Measurements from ENCODE around the gene EFCAB14. TPM values are rescaled to one million over a fixed set of nuclear protein-coding genes. Genes with fewer than 3 reads are reported as not detected.

EFCAB14 gene
- total RNA-seq, 1 experiment from 2014 or later: 86.8 TPM

- TF ChIP-seq REST (IDR thresholded peaks at IDR 0.05; ENCODE audit: insufficient read depth in 1 of 2, low read depth in 2 of 2, low read length in 1 of 2): no peak
- TF ChIP-seq TCF7L2 (IDR thresholded peaks at IDR 0.05; ENCODE audit: low read depth, low read length): no peak
- TF ChIP-seq SIN3A (IDR thresholded peaks at IDR 0.05; ENCODE audit: borderline replicate concordance, insufficient read depth, low read depth, low read length): no peak
- no peak for TF ChIP-seq POLR2AphosphoS5 (IDR thresholded peaks at IDR 0.05; ENCODE audit: low read depth, low read length)
- no peak for TF ChIP-seq CTCF (IDR thresholded peaks at IDR 0.05)
- intact Hi-C loops (cut with micrococcal nuclease; ENCODE audit: unreplicated experiment) (no loop called here), in situ Hi-C loops (cut with HindIII; ENCODE audit: low pct_unique_long_range_greater_than_20kb, low sequenced_read_pairs) (no loop called here)
- peaks cover 32% of the 10 kb centered on the region for H3K36me3 ChIP-seq (ENCODE audit: control insufficient read depth, insufficient read depth, low read length)
- H3K27me3 ChIP-seq (ENCODE audit: control insufficient read depth, insufficient read depth, low read length): no peaks in the 10 kb centered on the region
- ChIA-PET POLR2A (interaction anchor here (0.8 kb wide), 1 partner anchor 10 kb away, joined by 4 read pairs; no protein-coding TSS in a partner anchor), CTCF (no interaction called here)
- no peak overlapping the region for H3K27ac ChIP-seq (ENCODE audit: low read length)
- H3K4me3 ChIP-seq (ENCODE audit: low read depth in 2 of 2, low read length in 2 of 2): no peak overlapping the region
- ATAC-seq (no peak), DNase-seq (ENCODE audit: low read depth, low spot score) (no peak)
- H3K9me3 ChIP-seq (ENCODE audit: control insufficient read depth, insufficient read depth, low read depth, low read length): no peaks in the 10 kb centered on the region
- no peaks in the 10 kb centered on the region for H3K4me1 ChIP-seq (ENCODE audit: control insufficient read depth, insufficient read depth, low read length)
- BruUV-seq (replicated peaks): no TSS peak
These were observed 10.8 kb downstream of the EFCAB14 start for GRCh38 chr1:46708121-46708520.

- no TSS peak for BruUV-seq (replicated peaks)
- peaks cover 27% of the 10 kb centered on the region for H3K36me3 ChIP-seq (ENCODE audit: control insufficient read depth, insufficient read depth, low read length)
- H3K4me1 ChIP-seq (ENCODE audit: control insufficient read depth, insufficient read depth, low read length): no peaks in the 10 kb centered on the region
- TF ChIP-seq POLR2AphosphoS5 (IDR thresholded peaks at IDR 0.05; ENCODE audit: low read depth, low read length) (no peak), TCF7L2 (IDR thresholded peaks at IDR 0.05; ENCODE audit: low read depth, low read length) (no peak), SIN3A (IDR thresholded peaks at IDR 0.05; ENCODE audit: borderline replicate concordance, insufficient read depth, low read depth, low read length) (no peak), CTCF (IDR thresholded peaks at IDR 0.05) (no peak), REST (IDR thresholded peaks at IDR 0.05; ENCODE audit: insufficient read depth in 1 of 2, low read depth in 2 of 2, low read length in 1 of 2) (no peak)
- no peak overlapping the region for H3K4me3 ChIP-seq (ENCODE audit: low read depth in 2 of 2, low read length in 2 of 2)
- in situ Hi-C loops (cut with HindIII; ENCODE audit: low pct_unique_long_range_greater_than_20kb, low sequenced_read_pairs): no loop called here
- H3K9me3 ChIP-seq (ENCODE audit: control insufficient read depth, insufficient read depth, low read depth, low read length): no peaks in the 10 kb centered on the region
- ATAC-seq: no peak
- H3K27me3 ChIP-seq (ENCODE audit: control insufficient read depth, insufficient read depth, low read length): no peaks in the 10 kb centered on the region
- H3K27ac ChIP-seq (ENCODE audit: low read length): no peak overlapping the region
- intact Hi-C loops (cut with micrococcal nuclease; ENCODE audit: unreplicated experiment): no loop called here
- POLR2A ChIA-PET: no interaction called here
- no peak for DNase-seq (ENCODE audit: low read depth, low spot score)
- CTCF ChIA-PET: no interaction called here
These were observed 13.5 kb downstream of the EFCAB14 start for GRCh38 chr1:46705408-46705807.

Data from Panc1 (cell line).